H9 (cell line): ENCODE measurements around the gene TBC1D2. TPM values are rescaled to one million over a fixed set of nuclear protein-coding genes. Genes with fewer than 3 reads are reported as not detected.

Experiments
- DNase-seq: peaks from one replicate; pipeline ENCODE4 v3.0.0-alpha.2; 2017
- H2AFZ ChIP-seq: one replicate; pipeline ENCODE4 v1.6.1; 2013; ENCODE audit warnings: mild to moderate bottlenecking, low read length, control low read depth, moderate library complexity
- H2AK5ac ChIP-seq: 2 replicates; pipeline ENCODE4 v1.6.1; 2013; ENCODE audit warnings: low read length, control low read depth, mixed read lengths; ENCODE audit not compliant: insufficient read length
- H2BK120ac ChIP-seq: one replicate; pipeline ENCODE4 v1.6.1; 2013; ENCODE audit warnings: low read depth, mild to moderate bottlenecking, low read length, control low read depth, inconsistent platforms; ENCODE audit not compliant: poor library complexity, severe bottlenecking
- H2BK12ac ChIP-seq: 2 replicates; pipeline ENCODE4 v1.6.1; 2013; ENCODE audit warnings: low read length, control low read depth, mixed read lengths, low read depth; ENCODE audit not compliant: insufficient read length
- H2BK15ac ChIP-seq: 2 replicates; pipeline ENCODE4 v1.6.1; 2013; ENCODE audit warnings: low read depth, low read length, control low read depth
- H2BK20ac ChIP-seq: one replicate; pipeline ENCODE4 v1.6.1; 2013; ENCODE audit warnings: low read depth, mild to moderate bottlenecking, low read length, control low read depth, inconsistent platforms; ENCODE audit not compliant: poor library complexity, severe bottlenecking
- H2BK5ac ChIP-seq: 2 replicates; pipeline ENCODE4 v1.6.1; 2013; ENCODE audit warnings: low read length, control low read depth, mixed read lengths; ENCODE audit not compliant: insufficient read length
- H3K14ac ChIP-seq: 2 replicates; pipeline ENCODE4 v1.6.1; 2013; ENCODE audit warnings: low read length, control low read depth; ENCODE audit not compliant: insufficient read depth
- H3K18ac ChIP-seq: 2 replicates; pipeline ENCODE4 v1.6.1; 2013; ENCODE audit warnings: low read depth, mild to moderate bottlenecking, mixed read lengths, low read length, control low read depth; ENCODE audit not compliant: insufficient read length
- H3K23ac ChIP-seq: 2 replicates; pipeline ENCODE4 v1.6.1; 2013; ENCODE audit warnings: low read length, control low read depth, mixed read lengths, low read depth; ENCODE audit not compliant: insufficient read length
- H3K23me2 ChIP-seq: 2 replicates; pipeline ENCODE4 v1.6.1; 2013; ENCODE audit warnings: low read depth, mild to moderate bottlenecking, mixed read lengths, low read length, control low read depth; ENCODE audit not compliant: insufficient read length, poor library complexity, severe bottlenecking
- H3K27ac ChIP-seq: 2 replicates; pipeline ENCODE4 v1.5.1; 2013; ENCODE audit warnings: low read length, control low read depth, mixed read lengths, low read depth; ENCODE audit not compliant: insufficient read length
- H3K27me3 ChIP-seq: 2 replicates; pipeline ENCODE4 v1.6.1; 2013; ENCODE audit warnings: low read length, control low read depth, inconsistent platforms; ENCODE audit not compliant: insufficient read depth
- H3K4ac ChIP-seq: 2 replicates; pipeline ENCODE4 v1.6.1; 2013; ENCODE audit warnings: low read depth, mild to moderate bottlenecking, control low read depth, inconsistent platforms, low read length, moderate library complexity
- H3K4me1 ChIP-seq: 2 replicates; pipeline ENCODE4 v1.6.1; 2013; ENCODE audit warnings: low read length, control low read depth, inconsistent platforms; ENCODE audit not compliant: insufficient read depth
- H3K4me2 ChIP-seq: 2 replicates; pipeline ENCODE4 v1.6.1; 2013; ENCODE audit warnings: low read length, control low read depth, mixed read lengths; ENCODE audit not compliant: insufficient read length, insufficient read depth
- H3K56ac ChIP-seq: 2 replicates; pipeline ENCODE4 v1.6.1; 2013; ENCODE audit warnings: low read depth, mild to moderate bottlenecking, mixed read lengths, low read length, control low read depth; ENCODE audit not compliant: insufficient read length
- H3K79me1 ChIP-seq: 2 replicates; pipeline ENCODE4 v1.6.1; 2013; ENCODE audit warnings: low read depth, mild to moderate bottlenecking, moderate library complexity, low read length, control low read depth, inconsistent platforms; ENCODE audit not compliant: insufficient read depth, poor library complexity, severe bottlenecking
- H3K79me2 ChIP-seq: 2 replicates; pipeline ENCODE4 v1.6.1; 2013; ENCODE audit warnings: low read length, control low read depth, inconsistent platforms; ENCODE audit not compliant: insufficient read depth
- H3K9ac ChIP-seq: 2 replicates; pipeline ENCODE4 v1.6.1; 2013; ENCODE audit warnings: low read length, control low read depth, mixed read lengths; ENCODE audit not compliant: insufficient read length; ENCODE audit errors: extremely low read depth
- H3K9me3 ChIP-seq: one replicate; pipeline ENCODE4 v1.6.1; 2013; ENCODE audit warnings: low read depth, low read length, inconsistent platforms; ENCODE audit not compliant: control insufficient read depth
- H3T11ph ChIP-seq: one replicate; pipeline ENCODE4 v1.6.1; 2013; ENCODE audit warnings: mild to moderate bottlenecking, low read length, control low read depth, inconsistent platforms
- H4K20me1 ChIP-seq: one replicate; pipeline ENCODE4 v1.6.1; 2013; ENCODE audit not compliant: control insufficient read depth, insufficient read length, insufficient read depth
- H4K5ac ChIP-seq: 2 replicates; pipeline ENCODE4 v1.6.1; 2013; ENCODE audit warnings: low read depth, mild to moderate bottlenecking, mixed read lengths, low read length, control low read depth; ENCODE audit not compliant: insufficient read length
- H4K8ac ChIP-seq: replicated peaks from 2 replicates; pipeline ENCODE4 v1.6.1; 2013; ENCODE audit warnings: low read length, control low read depth, mixed read lengths, low read depth; ENCODE audit not compliant: insufficient read length
- H4K91ac ChIP-seq: 2 replicates; pipeline ENCODE4 v1.6.1; 2013; ENCODE audit warnings: low read depth, mild to moderate bottlenecking, moderate library complexity, mixed read lengths, low read length, control low read depth; ENCODE audit not compliant: insufficient read length
- H3K27ac Mint-ChIP-seq, 3 experiments: 2 replicates in 2 of 3; 3 replicates in 1 of 3; pipeline ENCODE4 v1.8.0; 2020 to 2021; ENCODE audit warnings: mixed read lengths in 3 of 3, mild to moderate bottlenecking in 1 of 3, moderate library complexity in 1 of 3
- H3K27me3 Mint-ChIP-seq: 2 replicates; pipeline ENCODE4 v1.8.0; 2021; ENCODE audit warnings: low read depth, mild to moderate bottlenecking, moderate library complexity, mixed read lengths
- H3K36me3 Mint-ChIP-seq, 3 experiments: 2 replicates in 2 of 3; 3 replicates in 1 of 3; pipeline ENCODE4 v1.8.0; 2020 to 2021; ENCODE audit warnings: low read depth in 3 of 3, mixed read lengths in 3 of 3; ENCODE audit not compliant: insufficient read depth in 1 of 3
- H3K4me1 Mint-ChIP-seq, 2 experiments: 2 replicates each; pipeline ENCODE4 v1.8.0; 2020; ENCODE audit warnings: mixed read lengths in 2 of 2
- H3K4me3 Mint-ChIP-seq, 2 experiments: 2 replicates in 1 of 2; 3 replicates in 1 of 2; pipeline ENCODE4 v1.8.0; 2020 to 2021; ENCODE audit warnings: mild to moderate bottlenecking in 2 of 2, mixed read lengths in 2 of 2, moderate library complexity in 1 of 2
- H3K9me3 Mint-ChIP-seq, 2 experiments: 2 replicates in 1 of 2; 3 replicates in 1 of 2; pipeline ENCODE4 v1.8.0; 2020; ENCODE audit warnings: mild to moderate bottlenecking in 2 of 2, mixed read lengths in 2 of 2, moderate library complexity in 1 of 2
- CTCF ChIP-seq: fragments of 200-600 bp; sonication (generic); conservative IDR thresholded peaks from 3 replicates; pipeline ENCODE4 v1.8.0; 2021; ENCODE audit warnings: antibody characterized with exemption, mild to moderate bottlenecking
- WGBS: extraction: QIAGEN DNeasy Blood & Tissue Kit; methylation state at CpG from one replicate; pipeline ENCODE4 v1.1.7; 2013; ENCODE audit warnings: missing lambda C conversion rate, low lambda C conversion rate, mixed read lengths; ENCODE audit not compliant: insufficient read length; ENCODE audit errors: extremely low coverage; 5-methylcytosine and 5-hydroxymethylcytosine counted together
- total RNA-seq: library from RNA; stranded (reverse); gene quantifications from 2 replicates; pipeline ENCODE4 v1.2.1, GENCODE V29; 2021

Gene TBC1D2
- total RNA-seq, 1 experiment from 2014 or later, result 2.9 TPM

GRCh38 chr9:98229090-98229395, 26.4 kb downstream of the TBC1D2 start:
- Histone ChIP-seq H3K23me2 (no peaks in the 10 kb centered on the region), H3K27ac (no peak overlapping the region), H3K79me2 (no peaks in the 10 kb centered on the region), H3K18ac (no peak overlapping the region), H3K79me1 (no peaks in the 10 kb centered on the region), H4K91ac (no peak overlapping the region), H3K27me3 (no peaks in the 10 kb centered on the region; the same call in 1 of the 2 replicates), H3K4me1 (no peaks in the 10 kb centered on the region), H3K4ac (no peak overlapping the region), H3K56ac (no peak overlapping the region), H3K14ac (no peak overlapping the region), H2AFZ (no peak overlapping the region), H3K9ac (no peak overlapping the region), H2BK15ac (no peak overlapping the region), H2BK120ac (no peak overlapping the region), H3K9me3 (no peaks in the 10 kb centered on the region), H4K20me1 (no peaks in the 10 kb centered on the region), H3T11ph (no peak overlapping the region), H3K23ac (no peak overlapping the region), H4K5ac (no peak overlapping the region), H4K8ac (no peak overlapping the region), H2AK5ac (no peak overlapping the region), H3K4me2 (no peak overlapping the region), H2BK5ac (no peak overlapping the region), H2BK20ac (no peak overlapping the region), H2BK12ac (no peak overlapping the region)
- H3K36me3 Mint-ChIP-seq, result peaks cover 0 to 7% (median 4%) of the 10 kb centered on the region in 3 experiments; a peak in 4 of 7 replicates
- no peaks in the 10 kb centered on the region for H3K9me3 Mint-ChIP-seq
- H3K4me3 Mint-ChIP-seq, result no peak overlapping the region
- DNase-seq, result no peak
- no peaks in the 10 kb centered on the region for H3K4me1 Mint-ChIP-seq
- H3K27ac Mint-ChIP-seq, result peak overlapping the region in 2 of 3 experiments; percentile 70 to 85; a peak in 2 of 7 replicates
- no peak for TF ChIP-seq CTCF
- H3K27me3 Mint-ChIP-seq, result no peaks in the 10 kb centered on the region
- no CpG with 5 or more reads among the region's 4 CpGs for WGBS
